Esophagus squamous epithelium (tissue), 5 donors: Measurements from ENCODE around the gene SAXO1. TPM values are rescaled to one million over a fixed set of nuclear protein-coding genes. Genes with fewer than 3 reads are reported as not detected.
"Not testable (repeated sequence)": the region's sequence is repeated elsewhere in the genome, so short reads cannot be mapped to it uniquely, and the experiment has no call there.

Source experiments
- DNase-seq: peaks from one replicate; lab custom pipeline; 2025; lab: John Stamatoyannopoulos, UW
- H3K27ac ChIP-seq, 4 donors: fragments of 200-600 bp; sonication (generic); one replicate each; pipeline ENCODE4 v1.5.1; 2016 to 2019; ENCODE audit warnings: mild to moderate bottlenecking in 1 of 4
- H3K27me3 ChIP-seq, 4 donors: fragments of 200-600 bp; sonication (generic); 1 replicate in 3 of 4; 2 replicates in 1 of 4; pipeline versions ENCODE4 v1.5.1 to v1.6.0; 2017 to 2021; ENCODE audit warnings: antibody characterized with exemption in 1 of 4
- H3K36me3 ChIP-seq, 3 donors: fragments of 200-600 bp; sonication (generic); one replicate each; pipeline ENCODE4 v1.5.1; 2016 to 2019
- H3K4me1 ChIP-seq, 3 donors: fragments of 200-600 bp; sonication (generic); one replicate each; pipeline ENCODE4 v1.5.1; 2017 to 2019
- H3K4me3 ChIP-seq, 4 donors: fragments of 200-600 bp; sonication (generic); 1 replicate in 3 of 4; 2 replicates in 1 of 4; pipeline ENCODE4 v1.5.1; 2016 to 2019; ENCODE audit warnings: mild to moderate bottlenecking in 2 of 4, moderate library complexity in 1 of 4
- H3K9me3 ChIP-seq, 3 donors: fragments of 200-600 bp; sonication (generic); one replicate each; pipeline ENCODE4 v1.5.1; 2016 to 2019
- POLR2A ChIP-seq, 4 donors: fragments of 450-650 bp; IDR thresholded peaks; one replicate each; pipeline ENCODE4 v1.6.1; 2017; ENCODE audit warnings: antibody characterized with exemption in 4 of 4, mild to moderate bottlenecking in 4 of 4, moderate library complexity in 3 of 4
- WGBS, 2 donors: methylation state at CpG; one replicate each; pipeline ENCODE4 v1.1.5; 2018; 5-methylcytosine and 5-hydroxymethylcytosine counted together
- intact Hi-C: fragments of 100-400 bp; cut with DNase I; formaldehyde crosslinking; loops from one replicate; pipeline ENCODE4 v1.15.0; 2022
- total RNA-seq, 4 donors: library from RNA; depleted of rRNA; stranded (reverse); fragments of >200 nt; gene quantifications; one replicate each; pipeline ENCODE4 v1.1.0, GENCODE V29; 2016
- TF ChIP-seq, protein P1 (sequence below), 6 experiments: fragments of 450-650 bp in 4 of 6; fragments of 200-600 bp in 2 of 6; sonication (generic) in 2 of 6; IDR thresholded peaks; one replicate each; pipeline ENCODE4 v1.5.1; 2016 to 2019; ENCODE audit warnings: antibody characterized with exemption in 6 of 6, mild to moderate bottlenecking in 4 of 6, moderate library complexity in 4 of 6
- donor health status: DM: yes; HTN: yes; CAD: no.

SAXO1 gene
- total RNA-seq, 4 donors from 2014 or later, result not detected

DNA sequence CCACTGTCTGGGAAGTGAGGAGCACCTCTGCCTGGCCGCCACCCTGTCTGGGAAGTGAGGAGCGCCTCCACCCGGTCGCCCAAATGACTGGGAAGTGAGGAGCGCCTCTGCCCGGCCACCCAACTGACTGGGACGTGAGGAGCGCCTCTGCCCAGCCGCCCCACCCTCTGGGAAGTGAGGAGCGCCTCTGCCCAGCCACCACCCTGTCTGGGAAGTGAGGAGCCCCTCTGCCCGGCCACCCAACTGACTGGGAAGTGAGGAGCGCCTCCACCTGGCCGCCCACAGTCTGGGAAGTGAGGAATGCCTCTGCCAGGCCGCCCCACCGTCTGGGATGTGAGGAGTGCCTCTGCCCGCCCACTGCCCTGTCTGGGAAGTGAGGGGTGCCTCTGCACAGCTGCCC lies 32.9 kb downstream of the SAXO1 start:
- no peaks in the 10 kb centered on the region for H3K36me3 ChIP-seq
- DNase-seq, result no peak
- peaks cover 0 to 1% (median 0%) of the 10 kb centered on the region in 3 donors for H3K4me1 ChIP-seq
- no CpG with 5 or more reads among the region's 16 CpGs for WGBS, 2 donors
- intact Hi-C loops, result no loop called here
- H3K27ac ChIP-seq, result no peak overlapping the region
- TF ChIP-seq, protein P1, sequence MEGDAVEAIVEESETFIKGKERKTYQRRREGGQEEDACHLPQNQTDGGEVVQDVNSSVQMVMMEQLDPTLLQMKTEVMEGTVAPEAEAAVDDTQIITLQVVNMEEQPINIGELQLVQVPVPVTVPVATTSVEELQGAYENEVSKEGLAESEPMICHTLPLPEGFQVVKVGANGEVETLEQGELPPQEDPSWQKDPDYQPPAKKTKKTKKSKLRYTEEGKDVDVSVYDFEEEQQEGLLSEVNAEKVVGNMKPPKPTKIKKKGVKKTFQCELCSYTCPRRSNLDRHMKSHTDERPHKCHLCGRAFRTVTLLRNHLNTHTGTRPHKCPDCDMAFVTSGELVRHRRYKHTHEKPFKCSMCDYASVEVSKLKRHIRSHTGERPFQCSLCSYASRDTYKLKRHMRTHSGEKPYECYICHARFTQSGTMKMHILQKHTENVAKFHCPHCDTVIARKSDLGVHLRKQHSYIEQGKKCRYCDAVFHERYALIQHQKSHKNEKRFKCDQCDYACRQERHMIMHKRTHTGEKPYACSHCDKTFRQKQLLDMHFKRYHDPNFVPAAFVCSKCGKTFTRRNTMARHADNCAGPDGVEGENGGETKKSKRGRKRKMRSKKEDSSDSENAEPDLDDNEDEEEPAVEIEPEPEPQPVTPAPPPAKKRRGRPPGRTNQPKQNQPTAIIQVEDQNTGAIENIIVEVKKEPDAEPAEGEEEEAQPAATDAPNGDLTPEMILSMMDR (IDR thresholded peaks at IDR 0.05), result no peak
- TF ChIP-seq POLR2A (IDR thresholded peaks at IDR 0.05), result no peak
- no peak overlapping the region for H3K4me3 ChIP-seq
- H3K27me3 ChIP-seq, result no peaks in the 10 kb centered on the region
- H3K9me3 ChIP-seq, result no peaks in the 10 kb centered on the region

DNA sequence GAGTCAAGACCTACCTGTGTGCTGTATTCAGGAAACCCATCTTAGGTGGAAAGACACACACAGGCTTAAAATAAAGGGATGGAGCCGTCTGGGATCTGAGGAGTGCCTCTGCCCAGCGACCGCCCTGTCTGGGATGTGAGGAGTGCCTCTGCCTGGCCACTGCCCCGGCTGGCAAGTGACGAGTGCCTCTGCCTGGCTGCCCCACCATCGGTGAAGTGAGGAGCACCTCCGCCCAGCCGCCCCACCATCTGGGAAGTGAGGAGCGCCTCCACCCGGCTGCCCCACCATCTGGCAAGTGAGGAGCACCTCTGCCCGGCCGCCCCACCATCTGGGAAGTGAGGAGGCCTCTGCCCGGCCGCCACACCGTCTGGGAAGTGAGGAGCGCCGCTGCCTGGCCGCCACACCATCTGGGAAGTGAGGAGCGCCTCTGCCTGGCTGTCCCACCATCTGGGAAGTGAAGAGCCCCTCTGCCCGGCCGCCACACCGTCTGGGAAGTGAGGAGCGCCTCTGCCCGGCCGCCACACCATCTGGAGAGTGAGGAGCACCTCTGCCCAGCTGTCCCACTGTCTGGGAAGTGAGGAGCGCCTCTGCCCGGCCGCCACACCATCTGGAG lies 33.7 kb downstream of the SAXO1 start:
- no peaks in the 10 kb centered on the region for H3K9me3 ChIP-seq
- no peak overlapping the region for H3K27ac ChIP-seq
- WGBS, 2 donors, result 77 to 90% methylated on average over 3 of the region's 28 CpGs
- TF ChIP-seq POLR2A (IDR thresholded peaks at IDR 0.05), result no peak
- TF ChIP-seq, protein P1 (IDR thresholded peaks at IDR 0.05), result no peak
- no peaks in the 10 kb centered on the region for H3K27me3 ChIP-seq
- no peak overlapping the region for H3K4me3 ChIP-seq
- intact Hi-C loops, result no loop called here
- H3K4me1 ChIP-seq, result peaks cover 0 to 9% (median 0%) of the 10 kb centered on the region in 3 donors
- H3K36me3 ChIP-seq, result no peaks in the 10 kb centered on the region
- no peak for DNase-seq

DNA sequence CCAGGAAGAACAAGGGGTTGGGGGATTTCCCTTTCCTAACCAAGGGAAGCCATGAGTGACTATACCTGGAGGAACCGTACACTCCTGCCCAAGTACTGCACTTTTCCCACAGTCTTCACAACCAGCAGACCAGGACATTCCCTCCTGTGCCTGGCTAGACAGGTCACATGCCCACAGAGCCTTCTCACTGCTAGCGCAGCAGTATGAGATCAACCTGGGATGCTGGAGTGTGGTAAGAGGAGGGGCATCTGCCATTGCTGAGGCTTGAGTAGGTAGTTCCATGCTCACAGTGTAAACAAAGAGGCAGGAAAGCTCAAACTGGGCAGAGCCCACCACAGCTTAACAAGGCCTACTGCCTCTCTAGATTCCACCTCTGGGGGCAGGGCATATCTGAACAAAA lies 35.9 kb downstream of the SAXO1 start:
- no peak for TF ChIP-seq POLR2A (IDR thresholded peaks at IDR 0.05)
- TF ChIP-seq, protein P1 (IDR thresholded peaks at IDR 0.05), result no peak

DNA sequence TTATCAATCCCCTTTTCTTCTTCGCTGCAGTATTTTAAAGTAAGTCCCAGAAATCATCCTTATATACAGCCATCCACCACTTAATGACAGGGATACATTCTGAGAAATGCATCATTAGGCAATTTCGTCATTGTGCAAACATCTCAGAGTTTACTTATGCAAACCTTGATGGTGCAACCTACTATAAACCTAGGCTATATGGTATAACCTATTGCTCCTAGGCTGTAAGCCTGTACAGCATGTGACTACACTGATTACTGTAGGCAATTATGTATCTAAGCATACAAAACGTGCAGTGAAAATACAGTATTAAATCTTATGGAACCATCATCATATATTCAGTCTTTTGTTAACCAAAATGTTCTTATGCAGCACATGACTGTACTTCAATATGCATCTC lies 36.8 kb downstream of the SAXO1 start:
- no peak for DNase-seq
- Histone ChIP-seq H3K9me3 (no peaks in the 10 kb centered on the region), H3K4me3 (no peak overlapping the region), H3K27me3 (no peaks in the 10 kb centered on the region), H3K27ac (no peak overlapping the region), H3K4me1 (peaks cover 0 to 9% (median 0%) of the 10 kb centered on the region in 3 donors), H3K36me3 (no peaks in the 10 kb centered on the region)
- intact Hi-C loops, result no loop called here
- no peak for TF ChIP-seq POLR2A (IDR thresholded peaks at IDR 0.05)
- WGBS, 2 donors, result 55 to 58% methylated on average over 3 of the region's 3 CpGs

More for the DNA sequence above, 35.9 kb downstream of the SAXO1 start:
- Histone ChIP-seq H3K27me3 (no peaks in the 10 kb centered on the region), H3K4me1 (peaks cover 0 to 9% (median 0%) of the 10 kb centered on the region in 3 donors), H3K9me3 (no peaks in the 10 kb centered on the region), H3K36me3 (no peaks in the 10 kb centered on the region), H3K27ac (no peak overlapping the region), H3K4me3 (no peak overlapping the region)
- intact Hi-C loops, result no loop called here
- 0 to 50% methylated on average over 1 to 2 of the region's 2 CpGs for WGBS, 2 donors
- no peak for DNase-seq

DNA sequence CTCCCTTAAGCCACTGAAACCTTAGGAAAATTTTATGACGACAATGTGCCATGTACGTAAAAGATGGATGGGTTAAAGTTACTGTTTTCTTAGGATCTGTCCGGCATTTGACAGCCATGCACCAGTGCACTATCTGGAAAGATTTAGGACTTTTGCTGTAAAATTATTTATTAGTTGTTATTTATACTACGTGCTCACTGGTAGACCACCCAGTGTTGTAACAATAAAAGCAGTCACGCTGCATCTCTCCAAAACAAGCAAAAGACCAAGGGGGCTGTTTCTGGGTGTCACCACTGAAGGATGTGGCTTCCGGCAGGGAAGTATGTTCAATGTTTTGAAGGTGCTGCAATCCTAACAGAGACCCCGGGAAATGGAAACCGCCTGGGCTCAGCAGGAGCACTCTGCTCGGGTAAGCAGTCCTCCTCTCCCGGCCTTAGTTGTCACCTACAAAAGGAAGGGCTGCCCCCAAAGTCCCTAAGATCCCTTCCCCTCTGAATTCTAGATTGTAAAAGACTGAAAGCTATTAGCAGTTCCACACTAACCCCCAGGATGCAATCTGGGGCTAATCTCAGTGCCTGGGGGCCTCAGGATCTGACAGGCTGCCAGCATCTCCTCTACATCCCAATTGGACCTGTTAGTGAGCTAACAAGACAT lies 38.6 kb downstream of the SAXO1 start:
- H3K4me3 ChIP-seq, result no peak overlapping the region
- H3K36me3 ChIP-seq, result no peaks in the 10 kb centered on the region
- peaks cover 0 to 15% (median 0%) of the 10 kb centered on the region in 3 donors for H3K4me1 ChIP-seq
- no peaks in the 10 kb centered on the region for H3K27me3 ChIP-seq
- WGBS, 2 donors, result 66 to 75% methylated on average over 8 to 10 of the region's 10 CpGs
- TF ChIP-seq, protein P1 (IDR thresholded peaks at IDR 0.05), result no peak
- no peak for TF ChIP-seq POLR2A (IDR thresholded peaks at IDR 0.05)
- H3K9me3 ChIP-seq, result no peaks in the 10 kb centered on the region
- H3K27ac ChIP-seq, result no peak overlapping the region
- intact Hi-C loops, result no loop called here
- DNase-seq, result no peak

DNA sequence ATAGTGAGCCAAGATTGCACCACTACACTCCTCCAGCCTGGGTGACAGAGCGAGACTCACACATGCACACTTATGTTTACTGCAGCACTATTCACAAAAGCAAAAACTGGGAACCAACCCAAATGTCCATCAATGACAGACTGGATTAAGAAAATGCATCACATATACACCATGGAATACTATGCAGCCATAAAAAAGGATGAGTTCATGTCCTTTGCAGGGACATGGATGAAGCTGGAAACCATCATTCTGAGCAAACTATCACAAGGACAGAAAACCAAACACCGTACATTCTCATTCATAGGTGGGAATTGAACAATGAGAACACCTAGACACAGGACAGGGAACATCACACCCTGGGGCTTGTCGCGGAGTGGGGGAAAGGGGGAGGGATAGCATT lies 41.8 kb downstream of the SAXO1 start:
- H3K4me3 ChIP-seq, H3K27ac ChIP-seq, intact Hi-C loops, H3K9me3 ChIP-seq, DNase-seq, H3K27me3 ChIP-seq, H3K36me3 ChIP-seq: not testable (repeated sequence)
- peaks cover 0 to 15% (median 0%) of the 10 kb centered on the region in 3 donors for H3K4me1 ChIP-seq
- WGBS, 2 donors, result 94 to 98% methylated on average over 3 to 4 of the region's 4 CpGs
